Measurements from ENCODE around the gene MYD88.
"Not testable (repeated sequence)": the region's sequence is repeated elsewhere in the genome, so short reads cannot be mapped to it uniquely, and the experiment has no call there.

MYD88 gene

DNA sequence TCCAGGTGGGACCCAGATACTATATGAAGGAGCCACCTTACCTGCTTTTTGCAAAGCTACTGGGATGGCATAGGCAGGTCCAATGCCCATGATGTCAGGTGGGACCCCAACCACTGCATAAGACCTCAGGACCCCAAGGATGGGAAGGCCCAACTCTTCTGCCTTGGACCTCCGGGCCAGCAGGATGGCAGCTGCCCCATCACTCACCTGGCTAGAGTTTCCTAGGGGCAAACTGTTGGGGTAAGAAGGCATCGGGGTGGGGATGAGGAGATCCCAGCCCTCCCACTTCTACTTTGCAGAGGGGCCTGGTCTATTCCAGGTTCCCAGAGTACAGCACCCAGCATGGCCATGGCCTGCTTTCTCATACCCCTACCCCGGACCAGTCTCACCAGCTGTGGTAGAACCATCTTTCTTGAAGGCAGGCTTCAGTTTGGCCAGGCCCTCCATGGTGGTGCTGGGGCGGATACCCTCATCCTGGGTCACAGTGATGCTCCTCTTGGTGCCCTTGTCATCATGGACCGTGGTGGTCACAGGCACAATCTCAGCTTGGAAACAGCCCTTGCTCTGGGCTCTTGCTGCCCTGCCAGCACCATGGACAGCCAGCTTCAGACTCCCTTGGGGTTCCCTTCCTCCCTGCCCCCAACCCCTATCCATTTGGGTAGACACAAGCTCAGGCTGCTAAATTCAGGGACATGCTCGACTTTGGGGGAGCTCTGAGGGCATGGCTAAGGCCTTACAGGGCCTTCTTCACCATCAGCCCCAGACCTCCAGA, 12.2 kb upstream of the MYD88 start:
- no peak for DNase-seq (ENCODE audit: low read depth in 3 of 3)

- DNase-seq (ENCODE audit: low read depth in 3 of 3), result no peak
Measured at GRCh38 chr3:38127611-38128302, 10.7 kb upstream of the MYD88 start.

DNA sequence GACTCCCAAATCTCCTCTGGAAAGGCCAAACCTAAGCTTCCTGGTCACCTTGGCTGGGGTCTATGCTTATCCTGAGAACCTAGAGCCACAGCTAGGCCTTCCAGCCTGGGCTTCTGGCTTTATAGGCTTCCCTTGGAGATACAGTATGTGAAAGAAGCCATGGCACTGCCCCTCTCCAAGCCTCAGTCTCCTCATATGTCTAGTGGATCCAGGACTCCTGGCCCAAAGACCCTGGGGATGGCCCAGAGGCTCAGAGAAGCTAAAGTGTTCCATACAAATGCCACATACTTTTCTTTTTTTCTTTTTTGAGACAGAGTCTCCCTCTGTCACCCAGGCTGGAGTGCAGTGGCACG, 10.2 kb upstream of the MYD88 start:
- no peak for DNase-seq (ENCODE audit: low read depth in 3 of 3)

- no peak for DNase-seq (ENCODE audit: low read depth in 3 of 3)
Measured at GRCh38 chr3:38129058-38129457, 9.4 kb upstream of the MYD88 start.

GRCh38 chr3:38130631-38131065, 7.8 kb upstream of the MYD88 start:
- DNase-seq (ENCODE audit: low read depth in 3 of 3), result no peak

DNA sequence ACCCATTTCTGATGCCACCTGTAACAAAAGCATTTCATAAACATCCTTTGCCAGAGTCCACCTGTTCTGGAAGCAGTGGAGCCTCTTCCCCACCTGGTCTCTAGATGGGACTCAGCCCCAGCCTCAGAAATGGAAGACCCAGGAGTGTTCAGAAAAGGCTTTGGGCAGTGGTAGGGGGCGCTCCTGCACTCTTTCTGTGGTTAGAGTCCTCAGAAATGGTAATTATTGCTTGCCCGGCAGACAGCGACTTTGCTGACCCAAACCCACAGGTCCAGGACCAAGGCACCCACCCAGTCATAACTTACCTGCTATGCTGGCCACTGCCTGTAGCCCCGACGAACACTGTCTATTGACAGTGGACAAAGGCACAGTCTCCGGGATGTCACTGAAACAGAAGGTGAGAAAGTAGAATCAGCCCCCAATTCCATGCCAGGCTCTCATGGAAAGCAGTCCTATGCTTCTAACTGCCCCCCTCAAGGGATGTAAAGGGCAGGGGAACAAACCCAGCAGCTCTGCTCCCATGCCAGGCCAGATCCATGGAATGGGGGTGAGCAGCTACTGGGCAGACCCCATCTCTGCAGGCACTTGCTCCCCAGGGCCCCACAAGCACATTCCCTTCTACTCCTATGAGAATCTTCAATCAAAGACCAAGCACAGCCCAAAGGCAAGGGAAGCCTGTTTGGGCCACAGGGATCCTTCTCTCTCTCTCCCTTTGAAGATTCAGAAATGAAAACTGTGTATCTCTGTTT, 6.7 kb upstream of the MYD88 start:
- DNase-seq (ENCODE audit: low read depth in 3 of 3), result no peak

GRCh38 chr3:38133209-38133556, 5.3 kb upstream of the MYD88 start:
- no peak for DNase-seq (ENCODE audit: low read depth in 3 of 3)

DNA sequence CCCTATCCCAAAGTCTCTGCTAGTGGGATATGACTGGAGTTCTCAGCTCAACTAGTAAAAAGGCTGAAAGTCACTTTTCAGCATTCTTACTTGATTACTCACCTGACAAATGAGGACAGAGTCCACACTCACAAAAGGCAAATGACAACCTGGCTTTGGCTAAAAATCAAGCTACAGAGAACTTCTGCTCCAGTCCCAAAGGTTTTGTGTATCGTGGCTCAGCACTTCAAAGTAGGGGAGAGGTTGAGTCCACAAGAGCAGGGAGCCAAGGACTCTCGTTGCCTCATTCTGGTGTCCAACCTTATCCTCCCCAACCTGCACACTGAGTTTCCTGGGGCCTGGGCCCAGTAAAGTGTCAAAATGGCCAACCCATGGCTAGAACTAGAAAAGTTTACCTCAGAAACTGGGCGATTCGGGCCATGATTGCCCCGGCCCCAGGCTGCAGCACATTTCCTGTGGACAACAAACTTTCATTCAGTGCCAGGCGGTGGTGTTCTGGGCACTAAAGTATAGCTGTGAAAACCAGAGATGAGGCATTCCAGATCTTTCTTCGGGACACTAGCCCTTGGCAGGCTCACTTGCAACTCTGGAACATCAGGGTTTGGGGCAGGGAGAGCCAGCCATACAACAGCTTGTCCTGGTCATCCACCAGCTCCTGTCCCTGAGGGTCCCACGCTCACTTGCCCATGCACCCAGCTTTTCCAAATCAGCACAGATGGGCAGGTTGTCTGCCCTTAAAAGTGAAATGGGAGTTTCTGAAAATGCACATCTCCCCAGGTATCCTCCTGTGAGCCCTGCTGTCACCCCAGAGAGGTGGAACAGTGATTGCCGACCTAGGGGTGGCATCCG, 4.7 kb upstream of the MYD88 start:
- DNase-seq (ENCODE audit: low read depth in 3 of 3), result no peak

DNA sequence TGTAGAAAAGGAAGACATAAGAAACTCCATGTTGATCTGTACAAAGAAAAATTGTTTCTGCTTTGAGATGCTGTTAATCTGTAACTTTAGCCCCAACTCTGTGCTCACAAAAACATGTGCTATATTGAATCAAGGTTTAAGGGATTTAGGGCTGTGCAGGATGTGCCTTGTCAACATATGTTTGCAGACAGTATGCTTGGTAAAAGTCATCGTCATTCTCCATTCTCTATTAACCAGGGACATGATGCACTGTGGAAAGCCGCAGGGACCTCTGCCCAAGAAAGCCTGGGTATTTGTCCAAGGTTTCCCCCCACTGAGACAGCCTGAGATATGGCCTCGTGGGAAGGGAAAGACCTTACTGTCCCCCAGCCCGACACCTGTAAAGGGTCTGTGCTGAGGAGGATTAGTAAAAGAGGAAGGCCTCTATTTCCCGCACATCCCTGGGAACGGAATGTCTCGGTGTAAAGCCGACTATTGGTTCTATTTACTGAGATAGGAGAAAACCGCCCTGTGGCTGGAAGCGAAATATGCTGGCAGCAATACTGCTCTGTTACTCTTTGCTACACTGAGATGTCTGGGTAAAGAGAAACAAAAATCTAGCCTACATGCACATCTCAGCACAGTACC, 3.8 kb upstream of the MYD88 start:
- not testable (repeated sequence) for DNase-seq (ENCODE audit: low read depth in 3 of 3)

GRCh38 chr3:38135621-38136277, 2.7 kb upstream of the MYD88 start:
- DNase-seq (ENCODE audit: low read depth in 3 of 3), result not testable (repeated sequence)

DNA sequence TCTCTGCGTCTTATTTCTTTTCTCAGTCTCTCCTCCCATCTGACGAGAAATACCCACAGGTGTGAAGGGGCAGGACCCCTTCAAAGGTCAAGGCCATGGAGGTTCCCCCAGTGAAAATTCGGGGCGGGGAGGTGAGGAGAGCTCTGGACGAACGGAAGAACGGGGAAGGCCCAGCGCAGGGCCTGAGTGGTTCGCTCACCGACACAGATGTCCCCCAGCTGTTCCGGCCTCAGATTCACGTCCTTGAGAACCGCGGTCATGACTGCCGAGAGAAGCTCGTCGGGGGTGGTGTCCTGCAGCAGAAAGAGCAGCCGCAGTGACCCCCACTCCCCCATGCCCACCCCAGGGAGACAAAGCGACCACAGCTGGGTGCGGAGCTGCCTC, 2.1 kb upstream of the MYD88 start:
- peak in 1 of 3 donors; percentile 15 for DNase-seq (ENCODE audit: low read depth in 3 of 3)

GRCh38 chr3:38136777-38137614, 1.5 kb upstream of the MYD88 start, which contains the start of gene ACAA1:
TSS of gene ACAA1 (minus strand) at chr3:38137127. CDS start at chr3:38137035, 92 bp downstream.
- peak; percentile 96 to 99 (median 97) for DNase-seq (ENCODE audit: low read depth in 3 of 3)

DNA sequence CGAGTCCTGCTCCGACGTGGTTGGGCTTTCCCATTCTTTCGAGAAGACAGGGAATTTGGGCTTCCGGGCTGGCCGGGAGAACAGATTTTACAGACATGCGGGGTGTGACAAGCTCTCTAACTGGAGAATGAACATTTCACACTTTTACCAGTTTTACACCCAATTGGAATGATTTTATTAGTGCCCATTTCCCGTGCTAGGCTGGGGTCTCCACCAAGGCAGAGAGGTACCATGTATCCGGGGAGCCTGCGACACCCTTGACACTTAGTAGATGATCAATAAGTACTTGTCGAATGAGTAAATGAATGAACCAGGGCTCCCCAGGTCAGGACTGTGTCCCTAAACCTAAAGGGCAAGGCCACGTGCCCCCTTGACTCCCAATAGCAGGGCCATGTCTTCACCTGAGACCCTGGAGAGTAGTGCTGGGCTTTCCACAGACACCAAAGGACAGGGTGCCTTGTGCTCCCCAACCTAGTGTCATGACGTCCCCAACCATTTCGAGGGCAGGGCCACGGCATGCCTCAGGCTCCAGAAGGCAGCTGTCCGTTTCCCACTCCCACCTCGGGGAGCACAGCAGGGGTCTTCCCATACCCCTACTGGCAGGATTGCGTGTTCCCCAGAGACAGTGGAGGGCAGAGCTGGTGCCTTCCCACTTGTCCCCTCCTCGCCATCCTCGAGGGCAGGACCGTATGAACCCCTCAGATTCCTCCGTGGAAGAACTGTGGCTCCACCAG, 679 bp upstream of the MYD88 start:
- peak in 1 of 3 donors; percentile 26 for DNase-seq (ENCODE audit: low read depth in 3 of 3)

DNA sequence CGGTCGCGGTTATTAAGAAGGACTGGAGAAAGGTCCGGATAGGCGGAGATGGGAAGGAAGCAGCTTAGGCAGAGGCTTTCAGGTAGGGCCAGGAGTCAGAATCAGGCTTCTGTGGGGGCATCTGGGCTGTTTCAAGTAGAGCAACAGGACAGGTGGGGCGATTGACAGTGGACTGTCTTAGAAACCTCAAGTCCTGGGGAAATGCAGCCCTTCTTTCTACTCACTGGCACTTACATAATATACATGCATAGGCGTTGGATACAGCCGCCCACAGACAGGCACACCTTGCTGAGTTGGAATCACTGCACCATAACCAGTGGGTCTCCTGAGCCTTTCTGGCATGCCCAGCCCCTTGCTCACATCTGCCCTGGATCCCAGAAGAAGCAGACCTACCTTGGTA, 730 bp downstream of the MYD88 start:
- no peak for DNase-seq (ENCODE audit: low read depth in 3 of 3)

DNA sequence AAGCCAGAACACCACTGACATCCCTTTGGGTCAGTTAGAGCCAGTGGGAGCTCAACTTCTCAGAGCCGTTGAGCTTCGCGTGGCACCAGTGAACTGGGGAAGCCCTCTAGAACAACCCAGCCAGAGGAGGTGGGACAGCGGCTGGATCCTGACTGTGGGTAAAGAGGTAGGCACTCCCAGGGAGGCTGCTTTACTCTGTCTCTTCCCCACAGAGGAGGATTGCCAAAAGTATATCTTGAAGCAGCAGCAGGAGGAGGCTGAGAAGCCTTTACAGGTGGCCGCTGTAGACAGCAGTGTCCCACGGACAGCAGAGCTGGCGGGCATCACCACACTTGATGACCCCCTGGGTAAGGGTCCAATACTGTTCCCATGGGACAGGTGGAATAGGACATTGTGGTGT, 1.2 kb downstream of the MYD88 start:
- DNase-seq (ENCODE audit: low read depth in 3 of 3), result no peak

GRCh38 chr3:38140326-38141172, 2.1 kb downstream of the MYD88 start:
- no peak for DNase-seq (ENCODE audit: low read depth in 3 of 3)

- DNase-seq (ENCODE audit: low read depth in 3 of 3), result no peak
Measured at GRCh38 chr3:38141173-38141951, 2.9 kb downstream of the MYD88 start.

- DNase-seq (ENCODE audit: low read depth in 3 of 3), result no peak
Measured at GRCh38 chr3:38141952-38142273, 3.5 kb downstream of the MYD88 start.

Measured in stimulated activated CD4-positive, alpha-beta T cell treated with anti-CD3 and anti-CD28 coated beads, TNF-alpha, amount 100 ng/mL, for 48 hours (primary cell).